WERI-Rb-1 (cell line): Measurements from ENCODE around the gene P4HB.

Source experiments
- DNase-seq: peaks from one replicate; pipeline ENCODE4 v3.0.0-alpha.2; 2020
- H3K27ac ChIP-seq: fragments of 250-450 bp; sonication (Bioruptor Pico); 2 replicates; pipeline ENCODE4 v1.5.1; 2020; ENCODE audit warnings: mild to moderate bottlenecking, moderate library complexity
- H3K27me3 ChIP-seq: fragments of 250-450 bp; sonication (Bioruptor Pico); 2 replicates; pipeline ENCODE4 v1.5.1; 2021; ENCODE audit warnings: mild to moderate bottlenecking, low read depth, moderate library complexity; ENCODE audit not compliant: insufficient read depth, severe bottlenecking
- H3K36me3 ChIP-seq: fragments of 250-450 bp; sonication (Bioruptor Pico); 2 replicates; pipeline ENCODE4 v1.5.1; 2020; ENCODE audit warnings: mild to moderate bottlenecking, moderate library complexity
- H3K4me3 ChIP-seq: 2 replicates; pipeline ENCODE4 v1.5.1; 2011; ENCODE audit warnings: low read depth, mild to moderate bottlenecking, control low read depth, low read length
- H3K9me3 ChIP-seq: fragments of 250-450 bp; sonication (Bioruptor Pico); 2 replicates; pipeline ENCODE4 v1.5.1; 2021; ENCODE audit warnings: mild to moderate bottlenecking, moderate library complexity; ENCODE audit not compliant: severe bottlenecking
- CTCF ChIP-seq: IDR thresholded peaks from 2 replicates; pipeline ENCODE4 v1.5.1; 2011; ENCODE audit warnings: low read depth, mild to moderate bottlenecking, control low read depth, inconsistent platforms, low read length

Gene P4HB

GRCh38 chr17:81846743-81847689 is 13.3 kb downstream of the P4HB start:
- no peaks in the 10 kb centered on the region for H3K9me3 ChIP-seq
- no peaks in the 10 kb centered on the region for H3K27me3 ChIP-seq
- H3K4me3 ChIP-seq = no peak overlapping the region
- no peak overlapping the region for H3K27ac ChIP-seq
- no peak for DNase-seq
- no peak for TF ChIP-seq CTCF
- H3K36me3 ChIP-seq = peaks cover 99% of the 10 kb centered on the region

- Histone ChIP-seq H3K27me3 (no peaks in the 10 kb centered on the region), H3K9me3 (no peaks in the 10 kb centered on the region), H3K36me3 (peaks cover 90% of the 10 kb centered on the region), H3K4me3 (no peak overlapping the region), H3K27ac (no peak overlapping the region)
- no peak for TF ChIP-seq CTCF
- DNase-seq = no peak
Observed at GRCh38 chr17:81845881-81846742, 14.2 kb downstream of the P4HB start.

GRCh38 chr17:81845361-81845760 is 15.0 kb downstream of the P4HB start:
- no peaks in the 10 kb centered on the region for H3K27me3 ChIP-seq
- H3K4me3 ChIP-seq = no peak overlapping the region
- DNase-seq = no peak
- no peak for TF ChIP-seq CTCF
- H3K36me3 ChIP-seq = peaks cover 82% of the 10 kb centered on the region
- H3K27ac ChIP-seq = no peak overlapping the region
- no peaks in the 10 kb centered on the region for H3K9me3 ChIP-seq

GRCh38 chr17:81844887-81845286 is 15.4 kb downstream of the P4HB start:
- Histone ChIP-seq H3K36me3 (peaks cover 77% of the 10 kb centered on the region), H3K27me3 (no peaks in the 10 kb centered on the region)
- TF ChIP-seq CTCF = no peak

GRCh38 chr17:81844327-81844851 is 15.9 kb downstream of the P4HB start:
- TF ChIP-seq CTCF = no peak
- Histone ChIP-seq H3K4me3 (no peak overlapping the region), H3K27ac (no peak overlapping the region), H3K27me3 (no peaks in the 10 kb centered on the region), H3K9me3 (no peaks in the 10 kb centered on the region), H3K36me3 (peaks cover 72% of the 10 kb centered on the region)
- DNase-seq = no peak

More at GRCh38 chr17:81844887-81845286, 15.4 kb downstream of the P4HB start:
- DNase-seq = no peak
- Histone ChIP-seq H3K27ac (no peak overlapping the region), H3K4me3 (no peak overlapping the region), H3K9me3 (no peaks in the 10 kb centered on the region)
